ENCODE measurements around the gene MAGI2. TPM values are rescaled to one million over a fixed set of nuclear protein-coding genes. Genes with fewer than 3 reads are reported as not detected.

The MAGI2 gene
- total RNA-seq, 1 donor from 2014 or later: 2.5 TPM

- Histone ChIP-seq H3K4me3 (ENCODE audit: low read depth, low read length) (no peak overlapping the region), H3K27me3 (ENCODE audit: control insufficient read depth, insufficient read depth, low read length) (no peaks in the 10 kb centered on the region), H3K36me3 (ENCODE audit: control insufficient read depth, insufficient read depth, low read length) (no peaks in the 10 kb centered on the region)
- TF ChIP-seq CTCF (IDR thresholded peaks at IDR 0.05; ENCODE audit: insufficient read depth, low read length, poor library complexity, severe bottlenecking): no peak
- DNase-seq (ENCODE audit: low read depth): no peak
Measured at GRCh38 chr7:79296553-79297320, 156.7 kb downstream of the MAGI2 start.

DNA sequence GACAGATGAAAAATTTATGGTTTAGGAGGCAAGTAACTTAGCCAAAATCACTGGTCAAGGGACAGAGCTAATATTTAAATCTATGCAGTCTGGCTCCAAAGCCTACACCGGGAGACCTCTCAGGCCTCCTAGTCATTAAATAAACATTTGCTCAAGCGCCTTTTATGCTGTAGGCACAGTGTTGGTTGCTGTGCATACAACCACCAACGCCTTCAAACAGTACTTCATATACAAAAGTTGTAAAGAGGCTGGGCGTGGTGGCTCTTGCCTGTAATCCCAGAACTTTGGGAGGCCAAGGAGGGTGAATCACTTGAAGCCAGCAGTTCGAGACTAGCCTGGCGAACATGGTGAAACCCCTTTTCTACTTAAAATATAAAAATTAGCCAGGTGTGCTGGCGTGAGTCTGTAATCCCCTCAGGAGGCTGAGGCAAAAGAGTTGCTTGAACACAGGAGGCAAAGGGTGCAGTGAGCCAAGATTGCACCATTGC lies 159.8 kb downstream of the MAGI2 start:
- no peak overlapping the region for H3K4me3 ChIP-seq (ENCODE audit: low read depth, low read length)
- no peaks in the 10 kb centered on the region for H3K36me3 ChIP-seq (ENCODE audit: control insufficient read depth, insufficient read depth, low read length)
- DNase-seq (ENCODE audit: low read depth): no peak
- no peak for TF ChIP-seq CTCF (IDR thresholded peaks at IDR 0.05; ENCODE audit: insufficient read depth, low read length, poor library complexity, severe bottlenecking)
- H3K27me3 ChIP-seq (ENCODE audit: control insufficient read depth, insufficient read depth, low read length): no peaks in the 10 kb centered on the region

GRCh38 chr7:79292834-79293233 lies 160.6 kb downstream of the MAGI2 start:
- DNase-seq (ENCODE audit: low read depth): no peak
- TF ChIP-seq CTCF (IDR thresholded peaks at IDR 0.05; ENCODE audit: insufficient read depth, low read length, poor library complexity, severe bottlenecking): no peak
- Histone ChIP-seq H3K36me3 (ENCODE audit: control insufficient read depth, insufficient read depth, low read length) (no peaks in the 10 kb centered on the region), H3K4me3 (ENCODE audit: low read depth, low read length) (no peak overlapping the region), H3K27me3 (ENCODE audit: control insufficient read depth, insufficient read depth, low read length) (no peaks in the 10 kb centered on the region)

- Histone ChIP-seq H3K36me3 (ENCODE audit: control insufficient read depth, insufficient read depth, low read length) (no peaks in the 10 kb centered on the region), H3K4me3 (ENCODE audit: low read depth, low read length) (no peak overlapping the region), H3K27me3 (ENCODE audit: control insufficient read depth, insufficient read depth, low read length) (no peaks in the 10 kb centered on the region)
- no peak for DNase-seq (ENCODE audit: low read depth)
- no peak for TF ChIP-seq CTCF (IDR thresholded peaks at IDR 0.05; ENCODE audit: insufficient read depth, low read length, poor library complexity, severe bottlenecking)
Measured at GRCh38 chr7:79291498-79291865, 162.0 kb downstream of the MAGI2 start.

DNA sequence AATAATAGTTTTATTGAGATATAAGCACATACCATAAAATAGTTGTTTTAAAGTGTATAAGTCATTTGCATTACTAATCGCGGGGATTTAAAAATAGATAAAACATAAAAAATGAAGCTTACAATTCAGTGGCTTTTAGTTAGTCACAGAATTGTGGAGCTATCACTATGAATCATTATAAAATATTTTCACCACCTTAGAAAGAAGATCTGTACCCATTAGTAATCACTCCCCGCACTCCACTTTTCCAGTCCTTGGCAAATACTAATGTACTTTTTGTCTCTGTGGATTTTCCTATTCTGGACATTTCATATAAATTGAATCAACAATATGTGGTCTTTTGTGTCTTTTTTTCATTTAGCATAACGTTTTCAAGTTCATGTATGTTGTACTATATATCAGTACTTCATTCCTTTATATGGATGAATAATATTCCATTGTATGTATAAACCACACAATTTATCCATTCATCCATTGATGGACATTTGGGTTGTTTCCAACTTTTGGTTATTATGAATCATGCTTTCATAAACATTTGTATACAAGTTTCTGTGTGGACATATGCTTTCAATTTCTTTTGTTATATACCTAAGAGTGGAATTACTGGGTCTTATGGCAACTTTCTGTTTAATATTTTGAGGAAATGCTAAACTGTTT lies 162.5 kb downstream of the MAGI2 start:
- Histone ChIP-seq H3K36me3 (ENCODE audit: control insufficient read depth, insufficient read depth, low read length) (no peaks in the 10 kb centered on the region), H3K27me3 (ENCODE audit: control insufficient read depth, insufficient read depth, low read length) (no peaks in the 10 kb centered on the region), H3K4me3 (ENCODE audit: low read depth, low read length) (no peak overlapping the region)
- TF ChIP-seq CTCF (IDR thresholded peaks at IDR 0.05; ENCODE audit: insufficient read depth, low read length, poor library complexity, severe bottlenecking): no peak
- DNase-seq (ENCODE audit: low read depth): no peak

Data from kidney epithelial cell (primary cell).